GM20000 (cell line): ENCODE measurements around the gene TIMP2.
"Not testable (repeated sequence)": the region's sequence is repeated elsewhere in the genome, so short reads cannot be mapped to it uniquely, and the experiment has no call there.

Experiments
- DNase-seq: peaks from one replicate; pipeline ENCODE4 v3.0.0; 2012; ENCODE audit warnings: low spot score
- TF ChIP-seq, protein P1 (sequence below): IDR thresholded peaks from 2 replicates; pipeline ENCODE4 v1.5.1; 2012; ENCODE audit warnings: mild to moderate bottlenecking, control low read depth; ENCODE audit errors: extremely low read depth, missing control alignments

Gene TIMP2

DNA sequence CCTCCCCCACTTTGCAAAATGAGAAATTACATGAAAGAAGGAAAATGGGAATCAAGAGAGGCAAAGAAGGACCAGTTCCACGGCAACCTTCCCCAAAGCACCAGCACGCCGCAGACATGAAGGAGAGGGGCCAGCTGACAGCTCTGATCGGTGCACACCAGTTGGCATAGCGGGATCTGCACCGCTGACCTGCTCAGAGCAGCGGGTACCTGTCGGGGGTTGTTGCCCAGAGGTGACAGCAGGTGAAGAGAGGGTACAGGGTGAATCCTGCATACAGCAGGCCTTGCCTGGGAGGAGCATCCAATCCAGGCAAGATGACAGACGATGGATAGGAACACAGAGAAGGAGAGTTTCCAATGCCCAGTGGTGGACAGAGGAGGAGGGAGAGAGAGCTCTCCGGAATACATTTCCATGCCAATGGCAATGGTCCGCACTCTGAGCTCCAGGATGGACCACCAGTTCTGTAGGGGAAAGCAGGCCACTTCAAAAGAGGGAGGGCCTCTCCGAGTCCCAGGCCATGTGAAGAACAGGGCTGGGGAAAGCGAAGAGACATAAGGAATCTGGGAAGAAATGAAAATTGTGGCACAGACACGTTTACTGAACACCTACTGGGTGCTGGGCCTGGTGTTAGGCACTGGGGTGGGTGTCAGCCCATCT is 46.2 kb downstream of the TIMP2 start:
- TF ChIP-seq, protein P1, sequence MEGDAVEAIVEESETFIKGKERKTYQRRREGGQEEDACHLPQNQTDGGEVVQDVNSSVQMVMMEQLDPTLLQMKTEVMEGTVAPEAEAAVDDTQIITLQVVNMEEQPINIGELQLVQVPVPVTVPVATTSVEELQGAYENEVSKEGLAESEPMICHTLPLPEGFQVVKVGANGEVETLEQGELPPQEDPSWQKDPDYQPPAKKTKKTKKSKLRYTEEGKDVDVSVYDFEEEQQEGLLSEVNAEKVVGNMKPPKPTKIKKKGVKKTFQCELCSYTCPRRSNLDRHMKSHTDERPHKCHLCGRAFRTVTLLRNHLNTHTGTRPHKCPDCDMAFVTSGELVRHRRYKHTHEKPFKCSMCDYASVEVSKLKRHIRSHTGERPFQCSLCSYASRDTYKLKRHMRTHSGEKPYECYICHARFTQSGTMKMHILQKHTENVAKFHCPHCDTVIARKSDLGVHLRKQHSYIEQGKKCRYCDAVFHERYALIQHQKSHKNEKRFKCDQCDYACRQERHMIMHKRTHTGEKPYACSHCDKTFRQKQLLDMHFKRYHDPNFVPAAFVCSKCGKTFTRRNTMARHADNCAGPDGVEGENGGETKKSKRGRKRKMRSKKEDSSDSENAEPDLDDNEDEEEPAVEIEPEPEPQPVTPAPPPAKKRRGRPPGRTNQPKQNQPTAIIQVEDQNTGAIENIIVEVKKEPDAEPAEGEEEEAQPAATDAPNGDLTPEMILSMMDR = no peak
- no peak for DNase-seq

DNA sequence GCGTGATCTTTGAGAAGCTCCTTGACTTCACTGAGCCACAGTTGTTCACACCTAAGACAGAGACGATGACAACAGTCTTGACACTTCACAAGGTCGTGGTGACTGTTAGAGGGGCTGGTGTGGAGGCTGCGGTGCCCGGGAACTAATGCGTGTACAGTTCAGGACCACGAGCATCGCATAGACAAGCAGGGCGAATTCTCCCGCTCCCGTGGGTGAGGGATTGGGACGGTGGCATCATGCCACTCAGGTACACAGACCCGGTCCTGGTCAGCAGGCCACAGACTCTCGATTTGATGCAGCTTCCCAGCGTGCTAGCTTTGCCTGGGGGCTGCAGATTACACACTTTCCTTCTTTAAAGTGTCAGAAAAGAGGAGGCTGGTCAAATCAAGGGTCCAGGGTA is 46.9 kb downstream of the TIMP2 start:
- TF ChIP-seq, protein P1 = no peak
- DNase-seq = no peak

DNA sequence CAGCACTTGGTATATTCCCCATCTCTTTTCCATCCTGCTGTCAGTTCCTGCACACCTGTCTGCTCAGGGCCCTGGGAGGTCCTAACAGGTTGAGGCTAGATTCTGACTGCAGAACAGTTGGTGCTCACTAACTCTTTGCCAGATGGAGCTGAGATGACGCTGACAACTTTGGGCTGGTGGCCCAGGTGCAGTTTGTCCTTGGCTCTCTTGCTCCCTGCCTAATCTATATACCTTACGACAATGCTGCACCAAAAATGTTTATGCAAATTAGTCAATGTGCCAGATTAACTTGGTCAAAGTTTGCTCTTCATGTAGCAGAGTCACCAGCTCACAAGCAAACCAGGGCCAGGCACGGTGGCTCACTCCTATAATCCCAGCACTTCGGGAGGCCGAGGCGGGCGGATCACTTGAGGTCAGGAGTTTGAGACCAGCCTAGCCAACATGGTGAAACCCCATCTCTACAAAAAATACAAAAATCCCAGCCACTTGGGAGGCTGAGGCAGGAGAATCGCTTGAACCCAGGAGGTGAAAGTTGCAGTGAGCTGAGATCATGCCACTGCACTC is 48.2 kb downstream of the TIMP2 start:
- not testable (repeated sequence) for DNase-seq

DNA sequence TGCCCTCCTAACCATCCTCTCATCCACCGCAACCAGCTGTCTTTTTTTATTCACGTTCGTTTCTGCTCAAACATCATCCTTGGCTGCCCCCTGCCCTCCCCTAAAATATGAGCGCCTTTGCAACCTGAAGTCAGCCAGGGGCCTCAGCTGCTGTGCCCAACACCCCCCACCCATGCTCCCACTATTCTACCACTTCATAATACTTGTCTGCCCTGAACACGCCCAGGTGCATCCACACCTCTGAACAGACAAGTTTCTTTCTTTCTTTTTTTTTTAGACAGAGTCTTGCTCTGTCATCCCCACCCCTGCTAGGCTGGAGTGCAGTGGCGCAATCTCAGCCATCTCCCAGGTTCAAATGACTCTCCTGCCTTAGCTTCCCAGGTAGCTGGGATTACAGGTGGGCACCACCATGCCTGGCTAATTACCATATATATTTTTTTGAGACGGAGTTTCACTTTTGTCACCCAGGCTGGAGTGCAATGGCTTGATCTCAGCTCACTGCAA is 49.0 kb downstream of the TIMP2 start:
- TF ChIP-seq, protein P1 = no peak
- no peak for DNase-seq

DNA sequence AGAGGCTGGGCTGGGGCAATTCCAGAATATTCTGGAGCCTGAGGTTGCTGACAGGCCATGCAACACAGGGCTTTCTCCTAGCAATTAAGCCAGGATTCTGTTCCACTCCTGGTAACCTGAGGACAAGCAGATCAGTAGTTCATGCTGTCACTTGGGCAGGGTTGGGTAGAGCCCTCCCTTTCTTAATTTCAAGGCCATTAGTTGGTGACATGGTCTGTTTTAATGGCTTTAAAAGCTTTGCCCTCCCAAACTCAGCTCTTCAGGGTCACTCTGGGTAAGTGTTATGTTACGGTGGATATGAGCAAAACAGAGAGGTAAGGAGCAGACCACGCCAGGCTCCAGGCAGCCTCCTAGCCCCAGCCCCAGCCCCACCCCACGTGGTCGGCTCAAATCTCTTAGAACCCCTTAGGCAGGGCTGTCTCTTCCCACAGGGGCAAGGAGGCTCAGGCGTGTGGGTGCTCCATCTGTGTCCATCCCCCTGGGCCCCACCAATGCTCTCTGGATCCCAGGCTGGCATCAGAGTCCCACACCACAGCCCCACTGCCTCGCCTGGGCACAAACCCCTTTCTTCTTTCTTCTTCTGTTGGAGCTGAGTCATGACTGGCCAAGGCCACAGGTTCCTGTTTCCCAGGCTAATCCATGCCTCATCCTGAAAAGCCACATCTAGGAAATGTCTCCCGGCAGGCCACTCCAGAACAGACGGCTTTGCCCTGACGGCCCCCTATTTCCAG is 49.7 kb downstream of the TIMP2 start:
- TF ChIP-seq, protein P1 = no peak
- no peak for DNase-seq

DNA sequence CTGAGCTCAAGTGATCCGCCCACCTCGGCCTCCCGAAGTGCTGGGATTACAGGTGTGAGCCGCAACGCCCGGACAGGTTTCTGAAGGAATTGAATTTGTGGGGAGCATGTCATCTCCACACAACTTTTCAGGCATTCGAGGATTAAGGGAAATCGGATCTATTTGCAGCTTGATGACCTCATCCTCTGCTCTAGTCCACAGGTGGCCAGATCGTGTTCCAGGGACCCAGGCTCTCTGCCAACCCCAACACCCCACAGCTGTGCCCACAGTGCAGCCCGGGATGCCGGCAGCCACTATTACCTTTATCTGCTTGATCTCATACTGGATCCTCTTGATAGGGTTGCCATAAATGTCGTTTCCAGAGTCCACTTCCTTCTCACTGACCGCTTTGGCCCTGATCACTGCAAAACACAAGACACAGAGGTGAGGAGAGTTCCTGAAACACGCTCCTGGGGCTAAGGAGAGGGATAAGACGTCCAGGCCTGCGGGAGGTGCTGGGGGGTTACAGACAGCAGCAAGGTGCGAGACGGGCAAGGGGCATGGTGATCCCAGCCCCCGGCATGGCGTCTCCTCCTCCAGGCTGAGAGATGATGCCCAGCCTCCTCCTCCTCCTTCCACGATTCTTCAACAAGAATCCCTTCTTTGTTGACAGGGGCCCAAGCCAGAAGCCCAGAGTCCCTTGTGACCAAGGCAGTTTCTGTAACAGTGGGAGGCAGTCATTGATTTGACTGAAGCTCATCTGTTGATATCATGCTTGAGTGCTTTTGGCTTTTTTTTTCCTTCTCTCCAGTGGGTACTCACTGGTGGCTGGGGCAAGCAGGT is 51.5 kb downstream of the TIMP2 start:
- DNase-seq = no peak

DNA sequence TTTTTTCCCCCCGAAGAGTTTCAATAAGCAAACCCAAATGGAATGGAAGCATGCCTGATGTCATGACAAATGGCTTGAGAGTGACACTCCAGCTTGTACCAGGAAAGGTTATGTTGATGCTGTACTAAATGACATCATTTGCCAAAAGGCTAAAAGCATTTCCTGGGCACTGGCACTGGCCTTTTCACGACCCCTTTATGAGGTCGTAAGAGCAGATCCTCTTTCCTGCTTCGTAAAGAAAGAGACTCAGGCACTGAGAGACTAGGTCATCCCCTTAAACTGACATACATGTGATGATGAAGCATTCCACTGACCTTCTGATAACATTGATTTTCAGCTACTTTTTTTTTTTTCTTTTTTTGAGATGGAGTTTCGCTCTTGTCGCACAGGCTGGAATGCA is 52.7 kb downstream of the TIMP2 start:
- TF ChIP-seq, protein P1 = no peak
- no peak for DNase-seq

More for the DNA sequence above, 51.5 kb downstream of the TIMP2 start:
- TF ChIP-seq, protein P1 = no peak
